Measurements from ENCODE around the gene LGI2.
"Not testable (repeated sequence)": the region's sequence is repeated elsewhere in the genome, so short reads cannot be mapped to it uniquely, and the experiment has no call there.

LGI2 gene, protein sequence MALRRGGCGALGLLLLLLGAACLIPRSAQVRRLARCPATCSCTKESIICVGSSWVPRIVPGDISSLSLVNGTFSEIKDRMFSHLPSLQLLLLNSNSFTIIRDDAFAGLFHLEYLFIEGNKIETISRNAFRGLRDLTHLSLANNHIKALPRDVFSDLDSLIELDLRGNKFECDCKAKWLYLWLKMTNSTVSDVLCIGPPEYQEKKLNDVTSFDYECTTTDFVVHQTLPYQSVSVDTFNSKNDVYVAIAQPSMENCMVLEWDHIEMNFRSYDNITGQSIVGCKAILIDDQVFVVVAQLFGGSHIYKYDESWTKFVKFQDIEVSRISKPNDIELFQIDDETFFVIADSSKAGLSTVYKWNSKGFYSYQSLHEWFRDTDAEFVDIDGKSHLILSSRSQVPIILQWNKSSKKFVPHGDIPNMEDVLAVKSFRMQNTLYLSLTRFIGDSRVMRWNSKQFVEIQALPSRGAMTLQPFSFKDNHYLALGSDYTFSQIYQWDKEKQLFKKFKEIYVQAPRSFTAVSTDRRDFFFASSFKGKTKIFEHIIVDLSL

DNA sequence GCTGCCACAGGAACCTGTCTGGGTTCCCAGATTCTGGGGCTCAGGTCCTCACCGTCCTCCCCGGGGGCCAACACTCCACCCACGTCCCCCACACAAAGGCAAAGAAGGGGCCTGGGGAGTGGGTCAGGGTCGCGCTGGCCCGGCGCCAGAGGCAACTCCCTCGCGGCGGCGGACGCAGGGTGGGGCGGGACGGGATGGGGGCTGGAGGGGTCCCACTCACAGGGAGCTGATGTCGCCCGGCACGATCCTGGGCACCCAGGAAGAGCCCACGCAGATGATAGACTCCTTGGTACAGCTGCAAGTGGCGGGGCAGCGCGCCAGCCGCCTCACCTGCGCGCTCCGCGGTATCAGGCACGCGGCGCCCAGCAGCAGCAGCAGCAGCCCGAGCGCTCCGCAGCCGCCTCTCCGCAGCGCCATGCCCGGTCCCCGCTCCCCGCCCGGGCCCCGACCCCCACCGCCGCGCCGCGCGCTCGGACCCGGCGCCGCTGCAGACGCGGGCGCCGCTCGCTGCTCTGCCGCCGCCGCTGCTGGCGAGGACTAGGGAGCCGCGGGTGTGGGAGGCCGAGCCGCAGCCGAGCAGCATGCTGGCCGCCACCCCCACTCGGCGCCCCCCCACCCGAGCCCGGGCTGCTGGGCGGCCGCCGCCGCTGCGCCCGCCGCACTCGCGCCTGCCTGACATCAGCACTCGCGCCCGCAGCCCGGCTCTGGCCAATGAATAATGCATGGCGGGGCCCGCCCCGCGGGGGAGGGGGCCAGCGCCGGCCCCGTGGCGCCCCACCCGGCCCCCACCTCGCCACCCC lies at the start of gene LGI2:
Gene LGI2 (minus strand): TSS at position 670 of the 800 bp plus-strand sequence. CDS start 253 bp downstream, at position 417.
- DNase-seq (ENCODE audit: low spot score) = peak; percentile 21

DNA sequence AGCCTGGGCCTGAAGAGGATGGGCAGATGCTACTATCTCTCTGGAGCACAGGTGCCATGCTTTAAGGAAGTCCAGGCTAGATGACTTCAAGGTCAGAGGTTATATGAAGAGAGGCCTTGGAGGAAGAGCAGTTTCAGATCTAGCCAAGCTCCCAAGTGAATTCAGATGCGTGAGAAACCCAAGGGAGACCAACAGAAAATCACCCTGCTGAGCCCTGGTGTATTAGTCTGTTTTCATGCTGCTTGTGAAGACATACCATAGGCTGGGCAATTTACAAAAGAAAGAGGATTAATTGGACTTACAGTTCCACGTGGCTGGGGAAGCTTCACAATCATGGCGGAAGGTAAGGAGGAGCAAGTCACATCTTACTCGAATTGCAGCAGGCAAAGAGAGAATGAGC lies 47.8 kb upstream of the LGI2 start:
- DNase-seq (ENCODE audit: low spot score) = no peak

DNA sequence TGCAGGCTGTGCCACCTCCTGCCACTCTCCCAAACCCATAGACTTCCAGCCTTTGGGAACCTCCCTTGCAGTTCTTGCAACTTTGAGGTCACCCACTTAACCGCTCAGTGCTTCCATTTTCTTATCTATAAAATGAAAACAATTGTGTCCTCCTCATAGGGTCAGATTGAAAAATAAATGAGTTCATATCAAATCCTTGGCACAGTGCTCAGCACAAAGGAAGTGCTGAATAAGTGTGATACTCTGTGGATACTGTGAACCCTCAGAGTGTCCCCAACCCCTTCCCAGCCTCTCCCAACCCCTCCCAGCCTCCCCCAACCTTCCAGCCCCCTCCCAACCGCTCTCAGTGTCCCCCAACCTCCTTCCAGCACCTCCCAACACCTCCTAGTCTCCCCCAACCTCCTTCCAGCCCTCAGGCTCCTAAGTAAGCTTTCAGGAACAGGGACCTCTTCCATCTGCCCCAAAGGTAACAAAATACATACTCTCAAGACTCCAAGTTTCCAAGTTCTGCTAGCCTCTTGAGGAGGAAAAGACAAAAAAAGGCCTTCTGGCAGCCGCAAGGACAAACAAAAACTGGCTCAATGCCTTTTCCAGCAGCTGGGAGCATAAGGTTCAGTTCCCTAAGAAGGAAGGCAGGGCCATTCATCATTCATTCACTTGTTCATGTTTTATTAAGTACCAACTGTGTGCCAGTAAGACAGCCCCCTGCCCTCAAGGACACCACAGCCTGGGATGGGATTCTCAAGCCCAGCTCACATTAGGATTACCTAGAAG lies 46.1 kb upstream of the LGI2 start:
- DNase-seq (ENCODE audit: low spot score) = no peak

DNA sequence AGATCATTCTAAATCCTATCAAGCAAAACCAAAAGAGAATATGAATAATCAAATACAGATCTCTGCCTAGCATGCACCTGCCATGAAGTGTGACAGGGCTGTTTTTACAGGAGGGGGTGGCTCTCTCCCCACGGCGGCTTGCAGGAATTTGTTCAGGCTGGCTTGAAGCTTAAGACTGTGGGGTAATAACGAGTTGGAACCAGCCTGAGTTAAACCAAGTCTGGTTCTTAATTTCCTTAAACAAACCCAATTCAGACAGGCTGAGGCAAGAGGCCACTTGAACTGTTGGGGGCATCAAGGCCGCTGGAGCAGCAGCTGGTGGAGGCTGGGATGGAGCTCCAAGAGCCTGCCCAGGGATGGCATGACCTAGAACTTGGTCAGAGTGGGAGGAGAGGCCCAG lies 45.1 kb upstream of the LGI2 start:
- no peak for DNase-seq (ENCODE audit: low spot score)

DNA sequence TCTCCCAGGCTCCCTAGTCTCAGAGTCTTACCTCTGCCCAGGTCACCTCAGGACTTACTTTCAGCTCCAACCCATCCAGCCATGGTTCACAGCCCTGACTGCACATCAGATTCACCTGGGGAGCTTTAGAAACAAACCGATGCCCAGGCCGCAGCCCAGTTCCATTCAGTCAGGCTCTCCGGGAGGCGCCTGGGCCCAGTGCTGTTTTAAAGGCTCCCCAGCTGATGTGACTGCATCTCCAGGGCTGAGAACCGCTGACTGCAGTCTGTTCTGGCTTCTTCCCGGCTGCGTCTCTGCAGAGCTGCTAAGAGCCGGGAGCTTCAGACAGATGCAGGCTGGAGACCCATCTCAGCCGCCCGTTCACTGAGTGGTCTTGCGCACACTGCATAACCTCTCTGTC lies 44.4 kb upstream of the LGI2 start:
- no peak for DNase-seq (ENCODE audit: low spot score)

DNA sequence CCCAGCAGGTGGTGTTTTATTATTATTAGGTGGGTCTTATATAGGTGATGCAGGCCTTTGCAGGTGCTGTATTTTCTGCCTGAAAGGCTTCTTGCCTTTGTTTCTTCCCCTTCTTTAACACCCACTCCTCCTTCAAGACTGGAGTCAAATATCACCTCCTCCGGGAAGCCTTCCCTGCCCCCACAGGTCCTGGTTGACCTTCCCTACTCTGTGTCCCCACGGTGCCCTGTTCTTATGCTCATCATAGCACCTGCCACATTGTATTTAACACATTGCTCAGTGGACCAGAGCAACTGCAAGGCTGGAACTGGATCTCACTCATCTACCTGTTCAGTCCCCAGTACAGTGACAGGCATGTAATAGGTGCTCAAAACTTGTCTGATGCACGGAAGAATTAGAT lies 39.8 kb upstream of the LGI2 start:
- no peak for DNase-seq (ENCODE audit: low spot score)

DNA sequence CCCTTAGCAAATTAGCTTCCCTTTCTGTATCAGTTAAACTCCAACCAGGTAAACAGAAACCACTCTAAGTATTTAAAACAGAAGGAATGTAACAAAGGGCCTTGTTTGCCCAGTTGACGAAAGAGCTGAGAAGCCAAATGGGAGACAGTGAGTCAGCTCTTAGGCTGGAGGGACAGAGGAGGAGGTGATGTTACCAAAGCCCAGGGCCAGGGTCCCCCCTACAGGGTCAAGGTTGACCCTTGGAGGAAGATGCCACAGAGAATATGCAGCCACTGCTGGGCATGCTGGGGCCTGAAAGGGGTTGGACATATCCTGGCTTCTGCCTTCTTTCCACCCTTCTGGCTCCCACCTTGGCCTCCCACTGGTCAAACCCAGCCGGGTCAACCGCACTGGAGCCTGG lies 38.3 kb upstream of the LGI2 start:
- DNase-seq (ENCODE audit: low spot score) = no peak

DNA sequence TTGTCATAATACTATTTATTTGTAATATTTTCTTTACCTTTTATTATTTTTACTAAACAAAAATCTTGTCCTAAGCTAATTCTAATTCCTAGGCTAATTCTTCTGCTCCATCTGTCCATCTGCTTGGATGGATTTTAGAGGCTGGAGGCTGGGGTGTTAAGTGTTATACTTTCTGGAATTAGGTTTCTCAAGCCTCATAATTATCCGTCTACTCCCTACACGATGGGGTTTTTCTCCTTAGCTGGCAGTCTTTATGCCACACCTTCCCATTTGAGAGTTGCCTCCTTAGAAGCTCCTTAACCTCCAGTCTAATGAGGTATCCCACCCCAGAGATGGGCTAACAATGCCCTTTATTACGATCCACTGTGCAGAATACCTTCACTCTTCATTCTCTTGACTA lies 37.6 kb upstream of the LGI2 start:
- DNase-seq (ENCODE audit: low spot score) = no peak

DNA sequence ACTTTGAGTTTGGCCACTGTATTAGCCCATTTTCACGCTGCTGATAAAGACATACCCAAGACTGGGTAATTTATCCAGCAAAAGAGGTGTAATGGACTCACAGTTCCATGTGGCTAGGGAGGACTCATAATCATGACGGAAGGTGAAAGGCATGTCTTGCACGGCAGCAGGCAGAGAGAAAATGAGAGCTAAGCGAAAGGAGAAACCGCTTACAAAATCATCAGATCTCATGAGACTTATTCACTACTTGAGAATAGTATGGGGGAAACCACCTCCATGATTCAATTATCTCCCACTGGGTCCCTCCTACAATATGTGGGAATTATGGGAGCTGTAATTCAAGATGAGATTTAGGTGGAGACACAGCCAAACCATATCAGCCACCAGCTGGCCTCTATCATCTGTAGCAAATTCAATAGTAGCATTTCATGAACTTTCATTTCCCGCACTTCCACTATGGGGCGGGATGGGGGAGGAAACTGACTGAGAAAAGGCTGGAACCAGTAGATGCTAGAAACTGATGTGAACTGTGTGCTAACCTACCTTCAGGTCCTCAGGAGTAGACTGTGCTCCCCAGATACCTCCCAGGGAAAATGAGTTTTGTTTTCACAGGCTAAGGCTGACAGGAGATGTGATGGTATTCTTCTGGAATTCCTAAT lies 35.3 kb upstream of the LGI2 start:
- no peak for DNase-seq (ENCODE audit: low spot score)

DNA sequence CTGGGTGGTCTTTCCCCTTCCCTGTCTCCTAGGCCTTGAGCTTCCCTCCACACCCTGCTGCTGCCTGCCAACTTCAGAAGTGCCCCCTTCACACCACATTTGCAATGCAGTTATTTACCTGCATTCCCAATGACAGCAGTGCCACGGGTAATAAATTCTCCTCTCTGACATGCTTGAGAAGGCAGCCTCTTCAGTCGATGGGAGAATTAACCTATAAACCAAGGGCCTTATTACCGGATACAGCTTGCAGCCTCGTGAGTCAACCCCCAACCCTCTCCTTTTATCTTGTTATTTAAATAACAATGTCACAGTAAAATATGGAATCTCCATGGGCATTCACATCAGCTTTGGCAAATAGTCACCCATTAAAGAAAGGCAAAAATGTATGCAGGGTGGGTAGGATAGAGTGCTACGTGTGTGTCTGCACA lies 34.7 kb upstream of the LGI2 start:
- no peak for DNase-seq (ENCODE audit: low spot score)

DNA sequence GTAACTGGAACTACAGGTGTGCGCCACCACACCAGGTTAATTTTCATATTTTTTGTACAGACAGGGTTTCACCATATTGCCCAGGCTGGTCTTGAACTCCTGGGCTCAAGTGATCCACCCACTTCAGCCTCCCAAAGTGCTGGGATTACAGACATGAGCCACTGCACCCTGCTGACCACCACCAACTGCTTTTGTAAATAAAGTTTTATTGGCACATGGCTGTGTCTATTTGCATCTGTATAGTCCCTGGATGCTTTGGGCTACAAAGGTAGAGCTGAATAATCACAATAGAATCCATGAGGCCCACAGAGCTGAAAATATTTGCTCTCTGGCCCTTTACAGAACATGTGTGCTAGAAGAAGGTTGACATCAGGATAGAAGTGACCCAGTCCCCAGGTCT lies 33.7 kb upstream of the LGI2 start:
- not testable (repeated sequence) for DNase-seq (ENCODE audit: low spot score)

DNA sequence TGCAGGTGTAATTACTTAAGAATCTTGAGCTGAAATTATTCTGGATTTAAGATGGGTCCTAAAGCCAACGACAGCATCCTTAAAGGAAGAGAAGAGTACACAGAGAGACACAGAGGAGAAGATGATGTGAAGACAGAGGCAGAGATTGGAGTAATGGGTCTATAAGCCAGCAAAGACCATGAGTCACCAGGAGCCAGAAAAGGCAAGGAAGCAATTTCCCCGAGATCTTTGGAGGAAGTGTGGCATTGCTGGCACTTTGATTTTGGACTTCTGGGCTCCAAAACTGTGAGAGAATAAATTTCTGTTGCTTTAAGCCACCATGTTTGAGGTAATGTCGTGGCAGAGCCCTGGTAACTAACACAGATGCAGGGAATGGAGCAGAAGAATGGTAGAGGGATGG lies 32.4 kb upstream of the LGI2 start:
- DNase-seq (ENCODE audit: low spot score) = no peak

DNA sequence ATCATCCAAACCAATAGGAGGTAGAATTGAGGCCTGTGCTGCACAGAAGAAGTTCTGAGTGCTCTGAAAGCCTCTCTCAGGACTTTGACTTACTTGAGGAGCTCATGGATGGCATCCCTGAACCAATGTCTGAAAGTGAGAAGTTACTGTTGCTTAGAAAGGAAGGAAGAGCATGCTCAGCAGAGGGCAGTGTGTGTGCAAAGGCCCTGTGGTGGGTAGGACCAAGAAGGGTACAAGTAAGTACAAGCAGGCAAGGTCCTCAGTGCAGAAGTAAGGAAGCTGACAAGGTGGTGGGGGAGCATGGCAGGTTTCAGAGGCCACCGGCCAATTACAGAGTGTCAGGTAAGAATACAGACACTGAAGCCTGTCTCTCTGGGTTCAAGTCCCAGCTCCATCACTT lies 31.4 kb upstream of the LGI2 start:
- DNase-seq (ENCODE audit: low spot score) = no peak

DNA sequence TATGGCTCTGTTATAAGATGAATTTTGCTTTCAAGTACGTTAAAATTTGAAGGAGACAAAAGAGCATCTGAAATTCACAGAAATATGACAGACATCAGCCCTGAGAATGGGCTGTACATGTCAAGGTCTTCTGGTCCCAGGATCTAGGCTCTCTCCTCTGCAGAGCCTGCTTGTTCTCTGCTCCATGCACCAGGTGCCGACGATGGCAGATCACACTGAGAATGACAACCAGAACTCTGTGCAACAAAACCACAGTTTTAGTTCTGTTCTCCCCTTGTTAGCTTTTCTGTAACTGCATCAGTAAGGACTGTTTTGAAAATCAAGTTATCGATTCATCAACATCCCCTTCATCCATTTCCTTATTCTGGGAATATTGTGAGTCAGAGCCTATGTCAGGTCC lies 30.9 kb upstream of the LGI2 start:
- no peak for DNase-seq (ENCODE audit: low spot score)

DNA sequence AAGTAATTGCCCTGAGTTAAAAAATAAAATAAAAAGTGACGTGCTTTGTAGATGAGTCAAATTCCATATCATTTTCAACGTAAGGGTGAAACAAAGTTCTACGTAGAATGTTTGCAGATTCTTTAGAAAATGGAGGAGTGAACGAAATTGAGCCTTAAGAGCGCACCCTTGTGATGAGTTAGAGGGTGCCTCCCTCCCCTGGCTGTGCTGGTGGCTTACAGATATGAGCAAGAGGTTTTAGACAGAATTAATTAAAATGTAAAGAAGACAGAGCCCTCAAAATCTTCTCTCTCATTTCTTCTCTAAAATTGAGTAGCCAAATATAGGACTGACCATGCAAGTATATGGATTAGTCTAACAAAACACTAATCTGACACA lies 30.2 kb upstream of the LGI2 start:
- DNase-seq (ENCODE audit: low spot score) = no peak

DNA sequence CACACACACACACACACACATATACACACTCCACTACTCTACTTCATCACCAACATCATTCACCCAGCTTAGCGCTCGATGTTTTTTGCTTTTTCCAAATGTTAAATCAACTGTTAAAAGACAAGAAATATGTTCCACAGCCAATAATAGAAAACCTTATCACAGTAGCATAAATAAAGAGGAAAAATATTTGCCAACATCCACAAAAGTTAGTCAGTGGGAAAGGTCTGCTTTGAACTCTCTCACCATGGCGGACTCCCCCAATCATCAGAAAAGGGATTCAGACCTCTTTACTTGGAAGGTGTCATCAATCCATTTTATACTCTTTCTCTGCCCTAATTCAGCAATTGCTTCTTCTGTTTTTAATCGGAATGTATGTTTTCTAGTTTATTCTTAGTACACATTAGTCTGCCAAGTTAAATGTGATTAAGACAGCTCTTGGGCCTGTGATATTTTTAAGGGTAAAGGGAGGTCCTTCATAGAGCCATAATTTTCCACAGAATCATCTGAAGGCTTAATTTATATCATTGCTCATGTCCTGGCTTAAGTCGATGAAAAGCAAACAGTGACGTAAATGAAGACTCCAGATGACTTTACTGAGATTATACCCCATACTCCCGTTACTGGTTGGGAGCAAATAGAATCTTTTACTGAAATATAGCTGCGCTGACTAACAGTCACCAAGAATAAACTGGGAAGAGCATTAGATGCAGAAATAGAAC lies 29.7 kb upstream of the LGI2 start:
- no peak for DNase-seq (ENCODE audit: low spot score)

DNA sequence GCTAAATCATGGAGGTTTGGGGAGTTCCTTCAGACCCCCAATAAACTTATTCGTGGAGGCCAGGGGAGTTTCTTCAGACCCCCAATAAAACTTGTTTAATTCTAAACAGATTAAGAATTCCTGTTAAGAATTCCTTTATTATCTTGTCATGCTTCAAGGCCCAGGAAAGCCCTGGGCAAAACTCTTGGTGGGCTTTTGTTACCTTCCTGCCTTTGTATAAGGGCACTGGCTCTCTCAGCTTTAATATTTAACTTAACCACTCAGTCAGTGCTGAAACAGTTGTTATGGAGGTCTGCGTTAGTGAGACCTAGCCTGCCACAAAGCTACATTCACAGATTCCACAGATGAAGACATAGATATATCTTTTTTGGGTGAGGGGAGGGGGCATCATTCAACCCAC lies 29.0 kb upstream of the LGI2 start:
- DNase-seq (ENCODE audit: low spot score) = no peak

DNA sequence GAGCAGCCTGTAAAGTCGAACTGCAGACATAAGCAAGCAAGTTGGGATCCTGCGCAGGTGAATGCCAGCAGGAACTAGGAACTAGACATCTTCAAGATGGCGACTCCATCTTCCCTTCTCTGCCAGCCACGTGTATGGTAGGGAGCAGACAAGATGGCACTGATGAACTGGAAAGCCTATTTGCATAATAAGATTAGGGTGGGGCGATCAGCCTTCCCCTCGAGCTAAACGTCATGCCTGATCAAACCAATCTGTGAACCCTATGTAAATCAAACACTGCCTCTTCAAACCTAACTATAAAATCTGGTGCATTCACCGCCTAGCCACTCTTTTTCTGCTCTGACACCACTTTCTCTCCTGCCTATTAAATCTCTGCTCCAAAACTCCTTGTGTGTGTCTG lies 28.1 kb upstream of the LGI2 start:
- DNase-seq (ENCODE audit: low spot score) = no peak

DNA sequence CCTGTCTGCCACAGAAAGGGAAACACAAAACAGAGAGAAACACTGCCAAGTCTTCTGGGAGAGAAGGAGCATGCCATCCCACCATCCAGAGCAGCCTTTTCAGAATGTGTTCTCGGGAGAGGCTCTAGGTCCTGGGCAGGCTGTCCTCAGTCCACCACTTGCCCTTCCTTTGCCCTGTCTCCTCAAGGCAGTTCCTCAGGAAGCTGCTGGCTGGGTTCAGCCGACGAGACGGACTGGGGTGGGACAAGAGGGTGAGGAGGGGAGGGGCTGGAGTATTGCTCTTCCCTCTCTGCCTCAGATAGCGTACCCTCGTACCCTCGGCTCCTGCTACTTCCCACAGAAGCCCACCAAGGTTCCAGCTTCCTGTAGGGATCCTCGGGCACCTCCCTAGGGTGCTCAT lies 26.6 kb upstream of the LGI2 start:
- DNase-seq (ENCODE audit: low spot score) = no peak

DNA sequence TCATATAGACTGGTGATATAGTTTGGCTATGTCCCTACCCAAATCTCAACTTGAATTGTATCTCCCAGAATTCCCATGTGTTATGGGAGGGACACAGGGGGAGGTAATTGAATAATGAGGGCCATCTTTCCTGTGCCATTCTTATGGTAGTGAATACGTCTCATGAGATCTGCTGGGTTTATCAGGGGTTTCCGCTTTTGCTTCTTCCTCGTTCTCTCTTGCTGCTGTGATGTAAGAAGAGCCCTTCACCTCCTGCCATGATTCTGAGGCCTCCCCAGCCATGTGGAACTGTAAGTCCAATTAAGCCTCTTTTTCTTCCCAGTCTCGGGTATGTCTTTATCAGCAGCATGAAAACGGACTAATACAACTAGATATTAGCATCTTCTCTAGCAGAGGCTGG lies 21.3 kb upstream of the LGI2 start:
- DNase-seq (ENCODE audit: low spot score) = not testable (repeated sequence)

DNA sequence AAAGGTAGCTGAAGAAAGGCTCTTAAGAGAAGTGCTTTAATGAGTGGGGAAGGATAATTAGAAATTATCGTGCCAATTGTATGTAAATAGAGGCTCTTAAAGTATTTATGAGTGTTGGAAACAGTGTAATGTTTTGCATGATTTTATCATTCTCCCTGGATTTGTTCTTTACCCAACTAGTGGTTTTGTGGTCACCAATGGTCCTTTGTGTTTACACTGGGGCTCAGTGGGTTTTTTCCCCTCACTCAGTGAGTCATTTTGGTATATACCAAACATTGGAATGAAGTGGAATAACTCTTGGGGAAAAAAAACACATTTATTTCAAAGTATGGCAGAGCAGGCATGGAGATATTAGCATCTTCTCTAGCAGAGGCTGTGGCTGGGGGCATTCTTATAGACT lies 20.8 kb upstream of the LGI2 start:
- no peak for DNase-seq (ENCODE audit: low spot score)

All from germinal center (tissue), 1 donor.